ENCODE results near the gene NME2.

NME2 gene

GRCh38 chr17:51180486-51180885 lies 14.3 kb downstream of the NME2 start:
- no peak for TF ChIP-seq CTCF (IDR thresholded peaks at IDR 0.05; ENCODE audit: insufficient read depth, low read length, poor library complexity, severe bottlenecking)
- TF ChIP-seq EZH2phosphoT487 (conservative IDR thresholded peaks at IDR 0.05; ENCODE audit: low read length): no peak
- peaks cover 14% of the 10 kb centered on the region for H3K36me3 ChIP-seq (ENCODE audit: low read length)

GRCh38 chr17:51184124-51184523 lies 17.9 kb downstream of the NME2 start:
- H3K4me2 ChIP-seq (ENCODE audit: low read depth, low read length, poor library complexity, severe bottlenecking): no peak overlapping the region
- peaks cover 10% of the 10 kb centered on the region; the same call in 1 of the 2 replicates for H3F3A ChIP-seq (ENCODE audit: insufficient read depth)
- no peaks in the 10 kb centered on the region for H3K9me3 ChIP-seq (ENCODE audit: insufficient read depth, low read length)
- no peaks in the 10 kb centered on the region for H3K27me3 ChIP-seq (ENCODE audit: low read length)
- peaks cover 14% of the 10 kb centered on the region for H3K36me3 ChIP-seq (ENCODE audit: low read length)
- H3K4me3 ChIP-seq (ENCODE audit: insufficient read depth, low read length, poor library complexity, severe bottlenecking): no peak overlapping the region
- H4K20me1 ChIP-seq (ENCODE audit: low read depth, low read length): no peaks in the 10 kb centered on the region
- H3K79me2 ChIP-seq (ENCODE audit: insufficient read depth, low read length): no peaks in the 10 kb centered on the region
- no peaks in the 10 kb centered on the region for H3K9me2 ChIP-seq (replicated peaks; ENCODE audit: insufficient read depth, low read length)
- no peak overlapping the region for H2AFZ ChIP-seq (ENCODE audit: low read depth, low read length, severe bottlenecking)
- no peak overlapping the region for H3K27ac ChIP-seq (ENCODE audit: low read depth, low read length)
- no peak overlapping the region for H3K9ac ChIP-seq (ENCODE audit: low read length)
- TF ChIP-seq CTCF (IDR thresholded peaks at IDR 0.05; ENCODE audit: insufficient read depth, low read length, poor library complexity, severe bottlenecking) (no peak), EZH2phosphoT487 (conservative IDR thresholded peaks at IDR 0.05; ENCODE audit: low read length) (no peak)

More at GRCh38 chr17:51180486-51180885, 14.3 kb downstream of the NME2 start:
- Histone ChIP-seq H3F3A (ENCODE audit: insufficient read depth) (peaks cover 11% of the 10 kb centered on the region; the same call in 1 of the 2 replicates), H3K4me3 (ENCODE audit: insufficient read depth, low read length, poor library complexity, severe bottlenecking) (no peak overlapping the region), H3K27me3 (ENCODE audit: low read length) (no peaks in the 10 kb centered on the region), H3K9me2 (replicated peaks; ENCODE audit: insufficient read depth, low read length) (no peaks in the 10 kb centered on the region), H2AFZ (ENCODE audit: low read depth, low read length, severe bottlenecking) (no peak overlapping the region), H3K9me3 (ENCODE audit: insufficient read depth, low read length) (no peaks in the 10 kb centered on the region), H3K27ac (ENCODE audit: low read depth, low read length) (no peak overlapping the region), H3K79me2 (ENCODE audit: insufficient read depth, low read length) (no peaks in the 10 kb centered on the region), H3K4me2 (ENCODE audit: low read depth, low read length, poor library complexity, severe bottlenecking) (no peak overlapping the region), H3K9ac (ENCODE audit: low read length) (no peak overlapping the region), H4K20me1 (ENCODE audit: low read depth, low read length) (no peaks in the 10 kb centered on the region)

GRCh38 chr17:51185763-51186332 lies 19.6 kb downstream of the NME2 start:
- no peak overlapping the region for H3K9ac ChIP-seq (ENCODE audit: low read length)
- H3K27me3 ChIP-seq (ENCODE audit: low read length): no peaks in the 10 kb centered on the region
- no peaks in the 10 kb centered on the region for H4K20me1 ChIP-seq (ENCODE audit: low read depth, low read length)
- H3F3A ChIP-seq (ENCODE audit: insufficient read depth): 0 out of 2 replicates have a peak, but pooled peaks cover 9% of the 10 kb centered on the region
- H3K4me3 ChIP-seq (ENCODE audit: insufficient read depth, low read length, poor library complexity, severe bottlenecking): no peak overlapping the region
- H3K36me3 ChIP-seq (ENCODE audit: low read length): peaks cover 11% of the 10 kb centered on the region
- TF ChIP-seq CTCF (IDR thresholded peaks at IDR 0.05; ENCODE audit: insufficient read depth, low read length, poor library complexity, severe bottlenecking): no peak
- no peak for TF ChIP-seq EZH2phosphoT487 (conservative IDR thresholded peaks at IDR 0.05; ENCODE audit: low read length)
- no peaks in the 10 kb centered on the region for H3K9me2 ChIP-seq (replicated peaks; ENCODE audit: insufficient read depth, low read length)
- no peaks in the 10 kb centered on the region for H3K79me2 ChIP-seq (ENCODE audit: insufficient read depth, low read length)
- no peak overlapping the region for H2AFZ ChIP-seq (ENCODE audit: low read depth, low read length, severe bottlenecking)
- H3K4me2 ChIP-seq (ENCODE audit: low read depth, low read length, poor library complexity, severe bottlenecking): no peak overlapping the region
- no peak overlapping the region for H3K27ac ChIP-seq (ENCODE audit: low read depth, low read length)
- H3K9me3 ChIP-seq (ENCODE audit: insufficient read depth, low read length): no peaks in the 10 kb centered on the region
